Measurements from ENCODE around the gene ERC2. TPM values are rescaled to one million over a fixed set of nuclear protein-coding genes. Genes with fewer than 3 reads are reported as not detected.

ERC2 gene
- total RNA-seq, 1 donor from 2014 or later, result 0.65 TPM

GRCh38 chr3:55556619-55557537 lies 911.4 kb downstream of the ERC2 start:
- Mint-ChIP-seq H3K36me3 (ENCODE audit: low read depth) (no peaks in the 10 kb centered on the region), H3K27ac (ENCODE audit: unreplicated experiment) (no peak overlapping the region), H3K9me3 (ENCODE audit: low read depth) (no peaks in the 10 kb centered on the region), H3K4me3 (ENCODE audit: unreplicated experiment) (no peak overlapping the region), H3K4me1 (ENCODE audit: low read depth) (peaks cover 5% of the 10 kb centered on the region), H3K27me3 (ENCODE audit: low read depth) (no peaks in the 10 kb centered on the region)
- DNase-seq (ENCODE audit: low spot score), result no peak
- no peak for TF ChIP-seq CTCF (IDR thresholded peaks at IDR 0.05)

- no peaks in the 10 kb centered on the region for H3K36me3 Mint-ChIP-seq (ENCODE audit: low read depth)
- no peak for TF ChIP-seq CTCF (IDR thresholded peaks at IDR 0.05)
- H3K9me3 Mint-ChIP-seq (ENCODE audit: low read depth), result no peaks in the 10 kb centered on the region
- H3K27ac Mint-ChIP-seq (ENCODE audit: unreplicated experiment), result no peak overlapping the region
- no peak for DNase-seq (ENCODE audit: low spot score)
- no peak overlapping the region for H3K4me3 Mint-ChIP-seq (ENCODE audit: unreplicated experiment)
- peaks cover 5% of the 10 kb centered on the region for H3K4me1 Mint-ChIP-seq (ENCODE audit: low read depth)
- H3K27me3 Mint-ChIP-seq (ENCODE audit: low read depth), result no peaks in the 10 kb centered on the region
These were observed 912.2 kb downstream of the ERC2 start for GRCh38 chr3:55555873-55556618.

- Mint-ChIP-seq H3K36me3 (ENCODE audit: low read depth) (no peaks in the 10 kb centered on the region), H3K27me3 (ENCODE audit: low read depth) (no peaks in the 10 kb centered on the region), H3K9me3 (ENCODE audit: low read depth) (no peaks in the 10 kb centered on the region), H3K4me3 (ENCODE audit: unreplicated experiment) (no peak overlapping the region), H3K27ac (ENCODE audit: unreplicated experiment) (no peak overlapping the region), H3K4me1 (ENCODE audit: low read depth) (peaks cover 5% of the 10 kb centered on the region)
- TF ChIP-seq CTCF (IDR thresholded peaks at IDR 0.05), result no peak
- no peak for DNase-seq (ENCODE audit: low spot score)
These were observed 913.4 kb downstream of the ERC2 start for GRCh38 chr3:55554634-55555425.

GRCh38 chr3:55551644-55552043 lies 916.6 kb downstream of the ERC2 start:
- Mint-ChIP-seq H3K4me1 (ENCODE audit: low read depth) (no peaks in the 10 kb centered on the region), H3K27ac (ENCODE audit: unreplicated experiment) (no peak overlapping the region), H3K9me3 (ENCODE audit: low read depth) (no peaks in the 10 kb centered on the region), H3K4me3 (ENCODE audit: unreplicated experiment) (no peak overlapping the region), H3K27me3 (ENCODE audit: low read depth) (no peaks in the 10 kb centered on the region), H3K36me3 (ENCODE audit: low read depth) (no peaks in the 10 kb centered on the region)
- TF ChIP-seq CTCF (IDR thresholded peaks at IDR 0.05), result no peak
- no peak for DNase-seq (ENCODE audit: low spot score)

- H3K36me3 Mint-ChIP-seq (ENCODE audit: low read depth), result no peaks in the 10 kb centered on the region
- H3K27me3 Mint-ChIP-seq (ENCODE audit: low read depth), result no peaks in the 10 kb centered on the region
- H3K27ac Mint-ChIP-seq (ENCODE audit: unreplicated experiment), result no peak overlapping the region
- H3K4me3 Mint-ChIP-seq (ENCODE audit: unreplicated experiment), result no peak overlapping the region
- DNase-seq (ENCODE audit: low spot score), result no peak
- peak; percentile 64 for TF ChIP-seq CTCF (IDR thresholded peaks at IDR 0.05)
- H3K4me1 Mint-ChIP-seq (ENCODE audit: low read depth), result no peaks in the 10 kb centered on the region
- H3K9me3 Mint-ChIP-seq (ENCODE audit: low read depth), result no peaks in the 10 kb centered on the region
These were observed 919.1 kb downstream of the ERC2 start for GRCh38 chr3:55549177-55549576.

Data from chondrocyte (in vitro differentiated cells).